Duodenal mucosa (tissue), 2 donors: ENCODE results near the gene COX7C.

Source experiments
- H3K27ac ChIP-seq: one replicate; pipeline ENCODE4 v1.7.0; 2013; ENCODE audit warnings: low read depth, low read length
- H3K27me3 ChIP-seq, 2 donors: one replicate each; pipeline ENCODE4 v1.7.0; 2013; ENCODE audit warnings: low read length in 2 of 2, control low read depth in 1 of 2; ENCODE audit not compliant: insufficient read depth in 2 of 2, control insufficient read depth in 1 of 2
- H3K36me3 ChIP-seq, 2 donors: one replicate each; pipeline ENCODE4 v1.7.0; 2013; ENCODE audit warnings: low read length in 2 of 2, control low read depth in 1 of 2; ENCODE audit not compliant: insufficient read depth in 2 of 2, control insufficient read depth in 1 of 2
- H3K4me1 ChIP-seq, 2 donors: one replicate each; pipeline ENCODE4 v1.7.0; 2013; ENCODE audit warnings: low read length in 2 of 2, control low read depth in 1 of 2; ENCODE audit not compliant: insufficient read depth in 2 of 2, control insufficient read depth in 1 of 2
- H3K4me3 ChIP-seq, 2 donors: one replicate each; pipeline ENCODE4 v1.7.0; 2013; ENCODE audit warnings: low read length in 2 of 2, low read depth in 1 of 2
- H3K9ac ChIP-seq, 2 donors: one replicate each; pipeline ENCODE4 v1.7.0; 2013; ENCODE audit warnings: low read length in 2 of 2, low read depth in 1 of 2
- H3K9me3 ChIP-seq, 2 donors: one replicate each; pipeline ENCODE4 v1.7.0; 2013; ENCODE audit warnings: low read length in 2 of 2, control low read depth in 1 of 2; ENCODE audit not compliant: control insufficient read depth in 1 of 2

The COX7C gene

DNA sequence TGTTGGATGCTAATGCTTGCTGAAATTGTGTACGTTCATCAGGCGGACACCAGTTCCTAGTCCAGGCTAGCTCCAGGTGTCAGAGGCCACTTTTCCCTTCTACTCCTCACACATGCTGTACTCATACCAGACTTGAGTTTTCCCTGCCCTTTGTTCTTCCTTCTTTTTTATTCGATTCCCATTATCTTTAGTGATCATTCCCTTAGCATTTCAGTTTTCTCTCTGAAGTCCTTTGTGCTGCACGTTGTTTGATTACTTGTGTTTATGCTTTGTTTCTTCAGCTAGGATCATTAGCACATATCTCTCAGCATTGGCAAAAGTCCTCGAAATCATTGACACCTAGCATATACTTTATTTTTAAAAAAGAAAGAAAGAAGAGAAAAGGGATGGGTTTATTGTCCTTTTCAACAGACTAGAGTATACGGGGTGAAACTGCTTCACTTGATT is 409 bp upstream of the COX7C start:
- H3K36me3 ChIP-seq = peaks cover 22 to 29% of the 10 kb centered on the region in 2 donors
- peak overlapping the region; percentile 7 to 100 for H3K4me3 ChIP-seq
- H3K9ac ChIP-seq = no peak overlapping the region
- peaks cover 0 to 8% of the 10 kb centered on the region in 2 donors for H3K4me1 ChIP-seq
- no peaks in the 10 kb centered on the region for H3K27me3 ChIP-seq
- no peak overlapping the region for H3K27ac ChIP-seq
- no peaks in the 10 kb centered on the region for H3K9me3 ChIP-seq

DNA sequence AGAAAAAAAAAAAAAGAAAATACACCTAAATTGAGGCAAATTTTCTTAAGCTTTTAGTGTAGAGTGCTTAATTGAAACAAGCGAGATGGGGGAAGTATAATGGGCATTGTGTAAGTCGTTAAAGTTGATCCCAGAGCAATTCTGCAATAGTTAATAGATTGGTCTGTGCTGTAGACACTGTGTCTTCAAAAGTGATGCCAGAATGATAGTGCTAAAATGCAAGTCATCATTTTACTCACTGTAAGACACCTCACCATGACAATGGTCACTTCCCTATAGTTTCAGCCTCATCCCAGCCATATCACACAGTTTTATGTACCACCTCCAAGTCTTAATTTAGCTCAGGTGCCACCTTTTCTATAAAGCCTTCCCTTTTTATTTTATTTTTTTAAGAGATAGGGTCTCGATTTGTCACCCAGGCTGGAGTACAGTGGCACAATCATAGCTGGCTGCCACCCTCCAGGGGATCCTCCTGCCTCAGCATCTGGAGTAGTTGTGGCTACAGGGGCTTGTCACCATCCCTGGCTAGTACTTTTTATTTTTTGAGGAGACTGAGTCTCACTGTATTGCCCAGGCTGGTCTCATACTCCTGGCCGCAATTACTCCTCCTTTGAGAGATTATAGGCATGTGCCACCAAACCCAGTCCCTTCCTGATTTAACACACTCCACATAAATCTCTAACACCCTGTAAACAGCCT is 6.2 kb downstream of the COX7C start:
- peaks cover 0 to 6% of the 10 kb centered on the region in 2 donors for H3K4me1 ChIP-seq
- peaks cover 22 to 31% of the 10 kb centered on the region in 2 donors for H3K36me3 ChIP-seq
- H3K9me3 ChIP-seq = no peaks in the 10 kb centered on the region
- no peak overlapping the region for H3K4me3 ChIP-seq
- no peaks in the 10 kb centered on the region for H3K27me3 ChIP-seq
- no peak overlapping the region for H3K9ac ChIP-seq
- no peak overlapping the region for H3K27ac ChIP-seq

DNA sequence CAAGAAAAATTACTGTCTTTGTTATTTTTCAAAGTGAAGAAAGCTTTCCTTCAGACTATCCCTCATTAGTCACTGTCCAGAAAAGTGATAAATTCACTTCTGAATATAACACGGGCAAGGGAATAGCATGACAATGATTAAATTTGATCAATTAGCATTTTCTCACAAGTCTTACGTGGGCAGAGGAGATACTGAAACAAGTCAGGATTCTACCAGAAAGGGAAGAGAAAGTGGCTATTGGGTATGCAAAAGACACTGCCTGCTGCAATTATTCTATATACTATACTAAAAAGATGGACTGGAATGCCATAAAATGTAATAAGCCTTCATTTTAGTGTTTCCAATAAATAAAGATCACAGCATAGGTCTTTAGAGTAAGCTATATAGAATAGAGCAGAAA is 7.4 kb downstream of the COX7C start:
- Histone ChIP-seq H3K9me3 (no peaks in the 10 kb centered on the region), H3K9ac (no peak overlapping the region), H3K27ac (no peak overlapping the region), H3K27me3 (no peaks in the 10 kb centered on the region), H3K36me3 (peaks cover 13 to 21% of the 10 kb centered on the region in 2 donors), H3K4me1 (no peaks in the 10 kb centered on the region), H3K4me3 (no peak overlapping the region)

DNA sequence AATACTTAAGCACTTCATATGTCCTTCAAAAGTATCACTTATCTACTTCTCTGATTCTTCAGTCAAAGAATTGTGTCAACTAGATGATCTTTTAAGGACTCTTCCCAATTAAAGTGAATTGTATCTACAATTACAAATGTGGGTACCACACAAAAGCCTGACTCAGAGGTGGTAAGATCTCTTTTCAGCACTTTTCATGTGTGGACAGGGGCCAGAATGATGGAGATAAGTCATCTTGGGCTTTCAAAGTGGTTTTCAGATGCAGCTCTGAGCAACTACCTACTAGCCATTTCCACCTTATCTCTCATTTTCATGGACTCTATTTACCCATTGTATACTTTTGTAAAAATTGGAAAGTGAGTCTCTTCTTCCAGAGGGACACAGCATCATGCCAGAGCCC is 8.4 kb downstream of the COX7C start:
- Histone ChIP-seq H3K36me3 (peaks cover 7 to 13% of the 10 kb centered on the region in 2 donors), H3K9me3 (no peaks in the 10 kb centered on the region), H3K27me3 (no peaks in the 10 kb centered on the region), H3K9ac (no peak overlapping the region), H3K4me1 (no peaks in the 10 kb centered on the region), H3K4me3 (no peak overlapping the region), H3K27ac (no peak overlapping the region)

DNA sequence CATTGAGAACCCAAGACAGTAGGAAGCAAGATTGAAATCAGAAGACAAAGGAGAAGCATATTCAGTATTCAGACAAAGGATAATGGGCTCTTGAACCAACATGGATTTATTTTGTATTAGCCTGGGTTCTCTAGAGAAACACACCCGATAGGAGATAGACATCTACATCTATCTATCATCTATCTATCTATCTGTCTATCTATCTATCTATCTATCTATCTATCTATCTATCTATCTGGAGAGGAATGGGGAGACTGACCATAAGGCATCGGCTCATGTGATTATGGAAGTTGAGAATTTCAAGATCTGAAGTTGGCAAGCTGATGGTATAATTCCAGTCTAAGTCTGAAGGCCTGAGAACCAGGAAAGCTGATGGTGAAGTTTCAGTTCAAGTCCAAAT is 13.4 kb downstream of the COX7C start:
- Histone ChIP-seq H3K36me3 (no peaks in the 10 kb centered on the region), H3K4me3 (no peak overlapping the region)

DNA sequence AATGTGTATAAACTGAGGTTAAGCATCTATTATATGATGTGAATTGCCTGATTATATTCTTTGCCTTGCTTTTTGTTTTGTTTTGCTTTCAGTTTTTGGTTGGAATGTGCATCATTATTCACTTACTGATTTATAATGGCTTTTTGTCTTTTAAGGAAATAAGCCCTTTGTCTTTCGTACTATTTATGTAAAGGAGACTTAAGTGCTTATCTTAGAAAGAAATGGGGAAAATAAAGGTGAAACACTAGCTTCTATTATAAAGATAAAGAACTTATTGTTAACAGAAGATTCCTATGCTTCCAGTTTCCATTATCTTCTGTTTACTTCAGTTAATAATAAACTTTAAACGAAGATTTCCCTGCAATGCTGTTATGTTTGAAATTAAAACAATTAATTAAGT is 23.3 kb downstream of the COX7C start:
- no peak overlapping the region for H3K4me3 ChIP-seq
- no peaks in the 10 kb centered on the region for H3K27me3 ChIP-seq
- H3K27ac ChIP-seq = no peak overlapping the region
- no peaks in the 10 kb centered on the region for H3K9me3 ChIP-seq
- H3K9ac ChIP-seq = no peak overlapping the region
- no peaks in the 10 kb centered on the region for H3K4me1 ChIP-seq
- H3K36me3 ChIP-seq = no peaks in the 10 kb centered on the region

More for the DNA sequence above, 13.4 kb downstream of the COX7C start:
- Histone ChIP-seq H3K27me3 (no peaks in the 10 kb centered on the region), H3K4me1 (no peaks in the 10 kb centered on the region), H3K9me3 (no peaks in the 10 kb centered on the region), H3K27ac (no peak overlapping the region), H3K9ac (no peak overlapping the region)

DNA sequence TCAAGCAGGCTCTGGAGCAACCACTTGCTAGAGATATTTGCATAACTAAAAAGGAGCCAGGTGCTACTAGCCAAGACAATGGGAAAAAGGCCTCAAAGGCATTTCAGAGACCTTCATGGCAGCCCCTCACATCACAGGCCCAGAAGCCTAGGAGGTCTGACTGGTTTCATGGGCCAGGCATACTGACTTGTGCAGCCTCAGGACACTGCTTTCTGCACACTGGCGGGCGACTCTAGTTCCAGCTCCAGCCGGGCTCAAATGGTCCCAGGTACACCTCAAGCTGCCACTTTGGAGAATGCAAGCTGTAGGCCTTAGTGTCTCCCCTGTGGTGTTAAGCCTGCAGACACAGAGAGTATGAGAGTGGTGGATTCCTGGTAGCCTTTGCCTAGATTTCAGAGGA is 27.1 kb downstream of the COX7C start:
- H3K36me3 ChIP-seq = no peaks in the 10 kb centered on the region
- no peak overlapping the region for H3K27ac ChIP-seq
- no peaks in the 10 kb centered on the region for H3K27me3 ChIP-seq
- no peak overlapping the region for H3K4me3 ChIP-seq
- H3K9ac ChIP-seq = no peak overlapping the region
- no peaks in the 10 kb centered on the region for H3K9me3 ChIP-seq
- H3K4me1 ChIP-seq = no peaks in the 10 kb centered on the region

DNA sequence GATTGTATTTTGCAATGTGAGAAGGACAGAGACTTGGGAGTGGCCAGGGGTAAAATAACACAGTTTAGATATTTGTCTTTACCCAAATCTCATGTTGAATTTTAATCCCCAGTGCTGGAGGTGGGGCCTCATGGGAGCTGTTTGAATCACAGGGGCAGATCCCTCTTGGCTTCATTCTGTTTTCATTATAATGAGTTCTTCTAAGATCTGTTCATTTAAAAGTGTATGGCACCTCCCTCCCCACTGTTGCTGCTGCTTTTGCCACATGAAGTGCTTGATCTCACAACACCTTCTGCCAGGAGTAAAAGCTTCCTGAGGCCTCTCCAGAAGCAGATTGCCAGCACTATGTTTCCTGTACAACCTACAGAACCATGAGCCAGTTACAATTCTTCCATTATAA is 28.1 kb downstream of the COX7C start:
- Histone ChIP-seq H3K9ac (no peak overlapping the region), H3K4me3 (no peak overlapping the region), H3K27me3 (no peaks in the 10 kb centered on the region), H3K4me1 (no peaks in the 10 kb centered on the region), H3K36me3 (no peaks in the 10 kb centered on the region), H3K9me3 (no peaks in the 10 kb centered on the region), H3K27ac (no peak overlapping the region)

DNA sequence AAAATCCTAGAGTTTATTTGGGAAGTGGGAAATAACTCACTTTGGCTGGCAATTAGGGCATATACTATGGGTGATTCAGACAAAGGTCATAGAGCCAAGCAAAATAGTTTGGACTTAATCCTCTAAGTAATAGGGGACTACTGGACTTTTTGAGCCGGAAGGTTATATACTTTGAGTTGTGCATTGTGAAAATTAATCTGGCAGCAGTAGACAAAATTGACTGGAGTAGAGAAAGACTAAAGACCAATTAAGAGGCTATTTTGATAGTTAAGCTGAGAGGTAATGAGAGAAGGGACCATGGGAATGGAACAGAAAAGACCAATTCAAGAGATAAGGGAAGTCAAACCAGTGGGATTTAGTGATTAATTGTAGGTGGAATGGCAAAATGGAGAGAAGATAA is 28.9 kb downstream of the COX7C start:
- Histone ChIP-seq H3K27ac (no peak overlapping the region), H3K4me1 (no peaks in the 10 kb centered on the region), H3K9ac (no peak overlapping the region), H3K36me3 (no peaks in the 10 kb centered on the region), H3K27me3 (no peaks in the 10 kb centered on the region), H3K4me3 (no peak overlapping the region), H3K9me3 (no peaks in the 10 kb centered on the region)

DNA sequence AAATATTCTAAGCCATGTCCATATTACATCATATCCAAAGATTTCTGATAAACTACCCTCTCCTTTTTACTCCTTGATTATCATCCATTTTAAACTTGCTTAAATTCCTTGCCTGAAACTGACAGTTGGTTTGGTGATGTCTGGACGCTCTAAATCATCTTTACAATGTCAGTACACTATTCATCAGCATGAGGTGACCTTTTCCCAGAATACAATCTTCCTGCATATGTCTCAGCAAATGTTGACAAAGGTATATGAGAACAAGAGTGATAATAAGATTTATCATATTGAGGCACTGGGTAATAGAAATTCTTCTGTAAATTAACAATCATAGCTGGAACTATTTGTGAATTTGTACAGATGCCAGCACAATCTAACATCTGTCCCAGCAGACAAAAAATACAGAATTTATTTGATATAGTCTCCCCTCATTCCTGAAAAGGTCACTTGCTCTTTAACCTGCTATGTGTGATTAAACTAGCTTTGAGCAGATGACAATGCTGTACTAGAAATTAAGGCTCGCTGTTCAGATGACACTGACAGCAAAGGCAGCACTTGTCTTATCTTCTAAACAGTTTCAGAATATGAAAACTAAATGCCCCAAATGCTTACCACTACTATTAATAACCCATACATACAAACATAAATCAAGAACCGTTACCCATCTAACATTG is 32.2 kb downstream of the COX7C start:
- Histone ChIP-seq H3K4me3 (no peak overlapping the region), H3K9ac (no peak overlapping the region), H3K27ac (no peak overlapping the region), H3K27me3 (no peaks in the 10 kb centered on the region), H3K9me3 (no peaks in the 10 kb centered on the region), H3K36me3 (no peaks in the 10 kb centered on the region), H3K4me1 (no peaks in the 10 kb centered on the region)
